Measurements from ENCODE around the gene MGA. TPM values are rescaled to one million over a fixed set of nuclear protein-coding genes. Genes with fewer than 3 reads are reported as not detected.

The MGA gene
- total RNA-seq, 1 donor from 2014 or later = 28.8 TPM

DNA sequence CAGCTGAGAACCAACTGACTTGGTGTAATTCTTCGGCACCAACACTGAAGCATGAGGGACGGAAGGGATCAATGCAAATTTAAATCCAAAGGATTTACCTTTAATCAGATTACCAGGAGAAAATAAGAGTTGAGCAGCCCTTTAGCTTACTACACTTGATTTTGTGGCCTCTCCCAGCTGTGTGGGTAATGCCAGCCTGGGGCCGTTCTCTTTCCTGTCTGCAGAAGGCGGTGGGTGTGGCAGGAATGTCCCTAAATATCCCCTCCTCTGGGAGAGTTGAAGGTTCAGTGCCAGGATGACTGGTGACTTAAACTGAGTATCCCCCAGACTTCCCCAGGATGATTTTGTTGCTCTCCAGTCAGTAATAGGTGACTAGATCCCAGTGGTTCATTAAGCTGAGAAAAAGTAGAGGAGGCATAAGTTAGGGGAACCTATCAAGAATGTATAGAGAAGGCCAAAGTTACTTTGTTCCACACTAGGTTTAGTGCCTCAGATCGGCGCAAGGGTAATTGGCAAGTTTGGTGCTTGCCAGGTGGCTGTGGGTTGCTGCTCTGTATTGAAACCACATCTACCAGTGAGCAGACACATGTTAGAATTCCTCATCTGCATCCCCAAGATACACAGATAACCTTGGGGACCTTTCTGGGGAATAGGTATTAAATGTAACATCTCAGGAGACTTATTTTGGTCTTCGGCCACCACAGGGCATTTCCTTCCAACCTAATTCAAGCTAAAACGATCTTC, 137.2 kb downstream of the MGA start:
- no peak for ATAC-seq
- intact Hi-C loops (cut with micrococcal nuclease) = no loop called here
- no peak for DNase-seq

DNA sequence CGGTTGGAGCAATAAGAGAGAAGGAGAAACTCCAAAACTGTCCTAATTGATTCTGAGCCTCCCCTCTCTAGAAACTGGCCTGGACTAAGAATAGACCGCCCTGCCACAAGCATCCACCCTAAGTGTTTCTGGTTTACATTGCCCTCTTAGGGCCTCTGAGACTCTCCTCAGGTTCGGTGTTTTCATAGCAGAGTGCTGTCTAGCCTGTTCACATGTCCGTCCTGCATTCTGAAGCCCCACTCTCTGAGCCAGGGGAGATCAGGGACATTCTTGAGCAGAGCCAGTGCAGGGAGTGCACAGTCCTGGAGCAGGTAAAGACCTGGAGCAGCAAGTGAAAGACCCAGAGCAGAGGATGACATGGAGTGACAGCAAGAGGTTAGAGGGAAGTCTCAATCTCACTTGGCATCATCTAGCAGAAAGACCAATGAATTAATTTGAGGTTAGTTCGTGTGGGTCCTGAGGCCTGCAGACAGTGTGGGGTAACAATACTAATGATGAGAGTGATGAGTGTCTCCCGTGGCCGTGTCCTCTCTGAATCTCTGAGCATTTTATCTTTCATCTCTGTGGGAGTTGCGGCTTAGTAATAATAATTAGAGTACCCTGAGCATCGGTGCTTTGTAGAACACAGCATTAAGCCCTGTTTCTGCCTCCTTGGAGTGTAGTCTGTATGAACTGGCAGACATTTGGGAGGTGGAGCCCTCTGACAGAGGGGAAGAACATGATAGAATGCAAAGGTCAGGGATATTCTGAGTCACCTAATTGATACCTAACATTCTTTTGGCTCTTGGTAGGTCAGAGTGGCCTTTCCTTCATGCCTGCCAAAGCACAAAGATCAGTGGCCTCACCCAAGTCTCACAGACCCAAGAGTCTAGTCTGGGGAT, 138.6 kb downstream of the MGA start:
- intact Hi-C loops (cut with micrococcal nuclease) = no loop called here
- ATAC-seq (peak; percentile 63), DNase-seq (no peak)

GRCh38 chr15:41799488-41799805, 139.2 kb downstream of the MGA start:
- intact Hi-C loops (cut with micrococcal nuclease) = no loop called here
- no peak for ATAC-seq
- no peak for DNase-seq

DNA sequence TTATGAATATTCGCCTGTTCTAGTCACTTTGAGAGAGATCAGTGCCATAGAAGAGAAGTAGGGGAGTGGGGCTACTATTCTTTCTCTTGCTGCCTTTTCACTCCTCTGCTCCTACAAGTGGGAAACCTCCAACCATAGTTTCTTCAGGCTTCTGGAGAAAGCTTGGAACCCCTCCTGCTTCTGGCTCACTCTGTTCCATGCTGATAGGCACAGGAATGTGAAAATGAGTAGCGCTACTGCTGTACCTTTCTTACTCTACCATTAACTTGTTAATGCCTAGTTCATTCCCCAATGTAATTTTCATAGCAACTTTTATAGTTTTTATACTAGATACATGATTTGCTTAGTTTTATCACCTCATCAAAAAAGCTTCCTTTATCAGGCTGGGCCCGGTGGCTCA, 141.0 kb downstream of the MGA start:
- ATAC-seq = no peak
- DNase-seq = no peak
- intact Hi-C loops (cut with micrococcal nuclease) = no loop called here

DNA sequence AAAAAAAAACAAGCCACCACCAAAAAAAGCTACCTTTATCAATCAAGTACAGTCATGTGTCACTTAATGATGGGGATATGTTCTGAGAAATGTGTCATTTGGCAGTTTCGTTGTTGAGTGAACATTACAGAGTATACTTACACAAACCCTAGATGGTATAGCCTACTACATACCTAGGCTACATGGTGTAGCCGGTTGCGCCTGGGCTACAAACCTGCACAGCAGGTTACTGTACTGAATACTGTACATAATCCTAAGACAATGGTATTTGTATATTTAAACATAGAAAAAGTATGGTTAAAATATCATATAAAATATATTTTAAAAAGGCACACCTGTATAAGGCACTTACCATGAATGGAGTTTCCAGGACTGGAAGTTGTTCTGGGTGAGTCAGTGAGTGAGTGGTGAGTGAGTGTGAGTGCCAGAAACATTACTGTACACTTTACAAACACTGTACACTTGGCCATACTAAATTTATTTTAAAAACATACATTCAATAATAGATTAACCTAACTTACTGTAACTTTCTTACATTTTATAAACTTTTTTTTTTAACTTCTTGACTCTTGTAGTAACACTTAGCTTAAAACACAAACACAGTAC, 141.7 kb downstream of the MGA start:
- ATAC-seq = no peak
- intact Hi-C loops (cut with micrococcal nuclease) = no loop called here

GRCh38 chr15:41804361-41804760, 144.2 kb downstream of the MGA start:
- intact Hi-C loops (cut with micrococcal nuclease) = no loop called here
- DNase-seq = no peak
- no peak for ATAC-seq

More for the DNA sequence above, 141.7 kb downstream of the MGA start:
- no peak for DNase-seq

GRCh38 chr15:41804916-41805666, 144.9 kb downstream of the MGA start:
- ATAC-seq (no peak), DNase-seq (no peak)
- intact Hi-C loops (cut with micrococcal nuclease) = no loop called here

DNA sequence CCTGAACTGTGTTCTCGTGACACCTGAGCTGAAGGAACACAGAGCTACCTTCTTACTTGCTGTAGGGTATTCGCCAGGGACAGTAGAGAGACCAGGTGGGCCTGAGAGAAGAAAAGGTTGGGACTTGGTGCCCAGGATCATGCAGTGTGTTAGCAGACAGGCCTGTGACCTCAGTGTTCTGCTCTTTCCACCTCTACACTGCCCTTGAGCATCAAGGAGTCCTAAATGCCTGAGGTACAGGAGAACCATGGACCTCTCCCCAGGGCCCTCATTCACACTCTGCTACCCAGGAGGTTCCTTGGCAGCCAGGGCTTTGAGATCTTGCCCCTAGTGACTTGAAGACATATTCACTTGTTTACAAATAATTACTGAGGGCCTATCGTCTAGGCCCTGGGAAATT, 145.5 kb downstream of the MGA start:
- no peak for ATAC-seq
- intact Hi-C loops (cut with micrococcal nuclease) = no loop called here
- no peak for DNase-seq

- intact Hi-C loops (cut with micrococcal nuclease) = no loop called here
- peak; percentile 72 for DNase-seq
- ATAC-seq = peak; percentile 87
Measured at GRCh38 chr15:41806291-41807181, 146.3 kb downstream of the MGA start.

DNA sequence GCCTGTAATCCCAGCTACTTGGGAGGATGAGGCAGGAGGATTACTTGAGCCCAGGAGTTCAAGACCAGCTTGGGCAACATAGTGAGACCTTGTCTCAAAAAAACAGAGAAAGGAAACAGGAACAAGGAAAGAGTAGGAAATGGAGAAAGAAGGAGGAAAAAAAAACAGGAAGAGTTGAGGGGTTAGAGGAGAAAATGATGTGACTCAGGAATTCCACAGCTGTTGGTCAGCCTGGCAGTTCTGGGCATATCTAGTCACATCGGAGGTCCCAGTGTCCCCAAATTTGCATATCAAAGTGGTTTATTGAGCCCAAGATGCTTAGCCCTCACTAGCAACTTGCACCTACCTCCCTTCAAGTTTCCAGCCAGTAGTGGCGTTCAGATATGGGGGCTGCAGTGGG, 148.9 kb downstream of the MGA start:
- intact Hi-C loops (cut with micrococcal nuclease) = no loop called here
- no peak for DNase-seq
- ATAC-seq = no peak

DNA sequence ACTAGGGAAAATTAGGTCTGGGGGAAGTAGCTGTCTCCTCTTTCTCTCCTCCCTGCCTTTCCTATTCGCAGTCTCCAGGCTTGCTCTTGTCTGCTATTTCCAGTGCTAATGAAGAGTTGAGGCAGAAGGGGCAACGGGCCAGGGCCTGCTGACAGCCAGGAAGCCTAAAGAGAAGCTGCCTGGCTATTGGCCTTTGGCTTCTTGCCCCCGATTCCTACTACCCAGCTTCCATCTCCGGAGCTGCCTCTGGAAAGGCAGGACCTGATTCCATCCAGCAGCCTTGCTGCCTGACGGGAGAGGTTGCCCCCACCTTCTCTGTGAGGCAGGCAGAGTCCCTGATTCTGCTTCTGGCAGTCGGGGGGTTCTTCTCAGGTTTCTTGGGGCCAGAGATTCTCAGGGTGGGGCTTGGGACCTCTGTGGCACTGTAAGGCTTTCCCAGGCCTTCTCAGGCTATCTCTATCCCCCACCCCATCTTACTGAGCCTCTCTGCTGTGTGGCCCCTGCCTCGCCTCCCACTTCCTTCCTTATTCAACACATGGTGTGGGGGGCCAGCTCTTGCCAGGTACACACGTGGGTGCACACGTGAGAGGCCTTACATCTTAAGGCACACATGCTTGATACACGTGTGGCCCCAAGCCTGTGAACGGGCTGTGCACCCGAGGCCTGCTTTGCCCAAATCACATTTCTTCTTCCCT, 149.5 kb downstream of the MGA start:
- DNase-seq (no peak), ATAC-seq (no peak)
- intact Hi-C loops (cut with micrococcal nuclease) = loop anchor here (5.0 kb wide), 1 partner anchor 37 kb away; the partner anchor contains the start of gene MAPKBP1

GRCh38 chr15:41810651-41811431, 150.6 kb downstream of the MGA start:
- no peak for DNase-seq
- intact Hi-C loops (cut with micrococcal nuclease) = loop anchor here (5.0 kb wide), 1 partner anchor 39 kb away; the partner anchor contains the start of gene MAPKBP1
- no peak for ATAC-seq

DNA sequence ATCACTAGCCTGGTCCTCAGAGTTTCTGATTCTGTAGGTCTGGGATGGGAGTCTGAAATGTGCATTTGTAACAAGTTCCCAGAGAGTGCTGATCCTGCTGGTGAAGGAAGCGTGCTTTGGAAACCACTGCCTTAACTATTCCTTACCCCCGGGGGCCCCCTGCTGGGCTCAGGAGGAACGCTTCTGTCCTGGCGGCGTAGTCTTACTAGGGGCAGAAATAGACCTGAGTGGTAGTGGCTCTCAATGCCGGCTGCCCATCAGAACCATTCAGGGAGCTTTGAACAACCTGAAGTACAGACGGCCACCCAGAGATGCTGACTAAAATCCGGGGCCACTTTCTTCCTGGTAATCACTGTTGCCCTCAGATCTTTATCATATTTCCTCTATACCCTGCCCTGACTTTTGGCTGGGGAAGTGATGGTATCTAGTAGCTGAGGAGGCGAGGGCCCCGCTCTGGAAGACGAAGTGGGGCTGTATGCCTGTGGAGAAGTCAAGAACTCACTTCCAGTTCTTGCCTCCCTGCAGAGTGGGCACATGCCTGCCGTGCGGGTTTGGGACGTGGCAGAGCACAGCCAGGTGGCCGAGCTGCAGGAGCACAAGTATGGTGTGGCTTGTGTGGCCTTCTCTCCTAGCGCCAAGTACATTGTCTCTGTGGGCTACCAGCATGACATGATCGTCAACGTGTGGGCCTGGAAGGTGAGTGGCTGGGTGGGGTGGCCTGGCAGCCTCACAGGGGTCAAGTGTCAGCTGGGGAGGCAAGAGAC, 151.4 kb downstream of the MGA start:
- peak; percentile 90 for ATAC-seq
- intact Hi-C loops (cut with micrococcal nuclease) = loop anchor here (5.0 kb wide), 1 partner anchor 39 kb away; the partner anchor contains the start of gene MAPKBP1
- peak; percentile 89 for DNase-seq

DNA sequence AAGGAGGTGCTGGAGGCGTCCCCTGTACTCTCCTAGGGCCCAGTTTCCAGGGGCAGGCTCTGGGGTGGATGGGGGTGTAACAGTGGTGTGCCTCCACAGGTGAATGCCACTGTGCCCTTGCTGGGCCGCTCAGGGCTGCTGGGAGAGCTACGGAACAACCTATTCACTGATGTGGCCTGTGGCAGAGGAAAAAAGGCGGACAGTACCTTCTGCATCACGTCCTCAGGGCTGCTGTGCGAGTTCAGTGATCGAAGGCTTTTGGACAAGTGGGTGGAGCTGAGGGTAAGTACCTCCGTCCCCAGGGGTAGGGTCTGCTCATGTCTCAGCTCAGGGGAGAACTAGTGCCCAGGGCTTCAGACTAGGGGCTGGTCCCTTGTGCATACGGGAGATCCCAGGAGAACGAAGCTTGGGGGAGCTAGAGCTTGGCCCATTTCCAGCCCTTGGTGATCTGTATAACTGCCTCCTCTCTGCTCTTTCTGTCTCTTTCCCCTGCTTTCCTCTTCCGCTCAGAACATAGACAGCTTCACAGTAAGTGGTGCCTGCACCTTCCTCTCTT, 152.7 kb downstream of the MGA start:
- ATAC-seq (no peak), DNase-seq (no peak)
- intact Hi-C loops (cut with micrococcal nuclease) = loop anchor here (5.0 kb wide), 1 partner anchor 41 kb away; the partner anchor contains the start of gene MAPKBP1

GRCh38 chr15:41813426-41813825, 153.2 kb downstream of the MGA start:
- ATAC-seq = no peak
- DNase-seq = no peak
- intact Hi-C loops (cut with micrococcal nuclease) = loop anchor here (5.0 kb wide), 1 partner anchor 41 kb away; the partner anchor contains the start of gene MAPKBP1

GRCh38 chr15:41814534-41814933, 154.3 kb downstream of the MGA start:
- intact Hi-C loops (cut with micrococcal nuclease) = loop anchor here (5.0 kb wide), 1 partner anchor 42 kb away; the partner anchor contains the start of gene MAPKBP1

More at GRCh38 chr15:41814534-41814933, 154.3 kb downstream of the MGA start:
- ATAC-seq = no peak
- no peak for DNase-seq
